NCI-H446 treated with DMSO at 0.1 percent for 48 hours (cell line): ENCODE measurements around the gene DCAF17.

Source experiments
- DNase-seq: peaks from one replicate; lab custom pipeline; 2025; lab: John Stamatoyannopoulos, UW

The DCAF17 gene

GRCh38 chr2:171434013-171434989, at the start of gene DCAF17:
Gene DCAF17, plus strand, starts transcription at chr2:171434226. Its CDS starts 352 bp downstream, at chr2:171434578.
- DNase-seq, result peak; percentile 91

GRCh38 chr2:171386627-171387026, 47.4 kb upstream of the DCAF17 start:
- DNase-seq, result no peak

- DNase-seq, result no peak
Observed at GRCh38 chr2:171387052-171387451, 47.0 kb upstream of the DCAF17 start.

- DNase-seq, result no peak
Observed at GRCh38 chr2:171389325-171389724, 44.7 kb upstream of the DCAF17 start.

GRCh38 chr2:171389780-171390179, 44.2 kb upstream of the DCAF17 start:
- DNase-seq, result no peak

GRCh38 chr2:171390941-171391516, 43.0 kb upstream of the DCAF17 start:
- no peak for DNase-seq

- DNase-seq, result no peak
Observed at GRCh38 chr2:171391532-171391931, 42.5 kb upstream of the DCAF17 start.

- DNase-seq, result no peak
Observed at GRCh38 chr2:171393487-171393886, 40.5 kb upstream of the DCAF17 start.

GRCh38 chr2:171394164-171394740, 39.8 kb upstream of the DCAF17 start:
- DNase-seq, result no peak

- DNase-seq, result no peak
Observed at GRCh38 chr2:171399292-171399691, 34.7 kb upstream of the DCAF17 start.

- DNase-seq, result no peak
Observed at GRCh38 chr2:171400395-171400794, 33.6 kb upstream of the DCAF17 start.

- no peak for DNase-seq
Observed at GRCh38 chr2:171401947-171402346, 32.1 kb upstream of the DCAF17 start.

GRCh38 chr2:171402906-171403580, 31.0 kb upstream of the DCAF17 start:
- DNase-seq, result no peak

- DNase-seq, result no peak
Observed at GRCh38 chr2:171404261-171404660, 29.8 kb upstream of the DCAF17 start.

GRCh38 chr2:171404719-171405118, 29.3 kb upstream of the DCAF17 start:
- no peak for DNase-seq

- no peak for DNase-seq
Observed at GRCh38 chr2:171405546-171405945, 28.5 kb upstream of the DCAF17 start.

GRCh38 chr2:171406044-171406443, 28.0 kb upstream of the DCAF17 start:
- no peak for DNase-seq

- no peak for DNase-seq
Observed at GRCh38 chr2:171407030-171407675, 26.9 kb upstream of the DCAF17 start.

- no peak for DNase-seq
Observed at GRCh38 chr2:171407676-171408044, 26.4 kb upstream of the DCAF17 start.

GRCh38 chr2:171409436-171409971, 24.5 kb upstream of the DCAF17 start:
- no peak for DNase-seq

GRCh38 chr2:171410101-171410500, 23.9 kb upstream of the DCAF17 start:
- DNase-seq, result no peak

- DNase-seq, result no peak
Observed at GRCh38 chr2:171410624-171411023, 23.4 kb upstream of the DCAF17 start.
